ENCODE results near the gene RPL13. TPM values are rescaled to one million over a fixed set of nuclear protein-coding genes. Genes with fewer than 3 reads are reported as not detected.

The RPL13 gene
- total and polyA plus RNA-seq, 2 of the 13 experiments (the other 11 are each of a cell fraction or from before 2014, with no cell fraction given), result 2,988 to 4,411 TPM

DNA sequence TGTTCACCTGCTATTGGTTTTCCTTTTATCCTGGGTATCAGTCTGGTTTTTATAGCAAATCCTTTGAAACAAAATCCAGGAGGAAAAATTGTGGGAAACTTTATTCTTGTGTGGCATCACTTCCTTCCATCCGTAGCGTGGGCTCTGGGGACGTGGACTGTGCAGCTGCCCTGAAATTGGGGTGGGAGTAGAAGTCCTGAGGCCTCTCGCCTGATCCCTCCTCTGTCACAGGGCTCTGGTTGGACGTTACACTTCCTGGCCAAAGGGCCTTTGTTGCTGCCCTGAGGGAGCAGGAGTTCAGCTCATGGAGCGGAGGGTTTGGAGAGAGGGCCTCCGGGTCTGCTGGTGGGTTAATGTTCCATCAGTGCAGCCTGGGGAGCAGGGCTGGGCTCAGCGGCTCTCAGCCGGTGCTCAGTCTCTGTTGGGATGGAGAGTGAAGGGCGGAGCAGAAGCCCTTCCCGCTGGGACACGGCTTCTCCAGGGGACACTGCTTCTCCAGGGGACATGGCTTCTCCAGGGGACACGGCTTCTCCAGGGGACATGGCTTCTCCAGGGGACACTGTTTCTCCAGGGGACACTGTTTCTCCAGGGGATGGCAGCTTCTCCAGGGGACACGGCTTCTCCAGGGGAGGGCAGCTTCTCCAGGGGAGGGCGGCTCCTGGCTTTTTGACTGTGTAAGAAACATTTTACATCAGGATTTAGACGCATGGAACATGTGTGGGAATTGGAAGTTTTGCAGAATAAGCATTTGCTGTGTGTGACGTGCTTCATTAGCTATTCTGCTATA is 15.2 kb upstream of the RPL13 start (continued):
- TF ChIP-seq ZNF331 (CRISPR knock-in tag; IDR thresholded peaks at IDR 0.05) (peak; percentile 87), ZFY (CRISPR knock-in tag; IDR thresholded peaks at IDR 0.05) (peak; percentile 66), ZNF138 (CRISPR knock-in tag; IDR thresholded peaks at IDR 0.05; ENCODE audit: low read depth) (no peak; the same call in 1 of the 2 replicates), ZSCAN21 (CRISPR knock-in tag; IDR thresholded peaks at IDR 0.05; ENCODE audit: borderline replicate concordance) (no peak; the same call in 1 of the 2 replicates), SMAD3 (CRISPR knock-in tag; IDR thresholded peaks at IDR 0.05) (no peak), KMT2B (CRISPR knock-in tag; IDR thresholded peaks at IDR 0.05) (no peak), HHEX (CRISPR knock-in tag; IDR thresholded peaks at IDR 0.05) (no peak), MYC (CRISPR knock-in tag; IDR thresholded peaks at IDR 0.05; ENCODE audit: borderline replicate concordance) (peak; percentile 55; the same call in 1 of the 2 replicates), ZNF33A (CRISPR knock-in tag; IDR thresholded peaks at IDR 0.05; ENCODE audit: borderline replicate concordance) (no peak), TCF7 (IDR thresholded peaks at IDR 0.05; ENCODE audit: low read depth) (no peak), NBN (conservative IDR thresholded peaks at IDR 0.05) (no peak), ZNF354B (CRISPR knock-in tag; IDR thresholded peaks at IDR 0.05) (peak; percentile 86; the same call in 1 of the 2 replicates), NFKB2 (CRISPR knock-in tag; IDR thresholded peaks at IDR 0.05; ENCODE audit: borderline replicate concordance) (no peak), ZMAT3 (CRISPR knock-in tag; conservative IDR thresholded peaks at IDR 0.05) (no peak), ZNF207 (IDR thresholded peaks at IDR 0.05; ENCODE audit: borderline replicate concordance) (no peak), TEAD3 (CRISPR knock-in tag; optimal IDR thresholded peaks at IDR 0.05; ENCODE audit: borderline replicate concordance) (peak; percentile 27), PPARG (CRISPR knock-in tag; conservative IDR thresholded peaks at IDR 0.05) (no peak), ZSCAN29 (CRISPR knock-in tag; conservative IDR thresholded peaks at IDR 0.05) (0 out of 2 replicates have a peak, but pooled peaks have one; percentile 42), HNRNPUL1 (IDR thresholded peaks at IDR 0.05; ENCODE audit: low read depth, low read length) (no peak), ARNTL (CRISPR knock-in tag; IDR thresholded peaks at IDR 0.05) (peak; percentile 36; the same call in 1 of the 2 replicates), SMC3 (IDR thresholded peaks at IDR 0.05; ENCODE audit: low read length) (no peak), GFI1 (CRISPR knock-in tag; IDR thresholded peaks at IDR 0.05; ENCODE audit: borderline replicate concordance) (no peak)
- TF ChIP-seq, protein P1, sequence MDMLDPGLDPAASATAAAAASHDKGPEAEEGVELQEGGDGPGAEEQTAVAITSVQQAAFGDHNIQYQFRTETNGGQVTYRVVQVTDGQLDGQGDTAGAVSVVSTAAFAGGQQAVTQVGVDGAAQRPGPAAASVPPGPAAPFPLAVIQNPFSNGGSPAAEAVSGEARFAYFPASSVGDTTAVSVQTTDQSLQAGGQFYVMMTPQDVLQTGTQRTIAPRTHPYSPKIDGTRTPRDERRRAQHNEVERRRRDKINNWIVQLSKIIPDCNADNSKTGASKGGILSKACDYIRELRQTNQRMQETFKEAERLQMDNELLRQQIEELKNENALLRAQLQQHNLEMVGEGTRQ (IDR thresholded peaks at IDR 0.05; ENCODE audit: low read depth, low read length), result no peak
- TF ChIP-seq, protein P1 (CRISPR knock-in tag; IDR thresholded peaks at IDR 0.05; ENCODE audit: borderline replicate concordance), result peak; percentile 34; the same call in 1 of the 2 replicates
- TF ChIP-seq, protein P2, sequence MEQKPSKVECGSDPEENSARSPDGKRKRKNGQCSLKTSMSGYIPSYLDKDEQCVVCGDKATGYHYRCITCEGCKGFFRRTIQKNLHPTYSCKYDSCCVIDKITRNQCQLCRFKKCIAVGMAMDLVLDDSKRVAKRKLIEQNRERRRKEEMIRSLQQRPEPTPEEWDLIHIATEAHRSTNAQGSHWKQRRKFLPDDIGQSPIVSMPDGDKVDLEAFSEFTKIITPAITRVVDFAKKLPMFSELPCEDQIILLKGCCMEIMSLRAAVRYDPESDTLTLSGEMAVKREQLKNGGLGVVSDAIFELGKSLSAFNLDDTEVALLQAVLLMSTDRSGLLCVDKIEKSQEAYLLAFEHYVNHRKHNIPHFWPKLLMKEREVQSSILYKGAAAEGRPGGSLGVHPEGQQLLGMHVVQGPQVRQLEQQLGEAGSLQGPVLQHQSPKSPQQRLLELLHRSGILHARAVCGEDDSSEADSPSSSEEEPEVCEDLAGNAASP (CRISPR knock-in tag; IDR thresholded peaks at IDR 0.05; ENCODE audit: borderline replicate concordance), result peak; percentile 23; the same call in 1 of the 2 replicates
- TF ChIP-seq, protein P3, sequence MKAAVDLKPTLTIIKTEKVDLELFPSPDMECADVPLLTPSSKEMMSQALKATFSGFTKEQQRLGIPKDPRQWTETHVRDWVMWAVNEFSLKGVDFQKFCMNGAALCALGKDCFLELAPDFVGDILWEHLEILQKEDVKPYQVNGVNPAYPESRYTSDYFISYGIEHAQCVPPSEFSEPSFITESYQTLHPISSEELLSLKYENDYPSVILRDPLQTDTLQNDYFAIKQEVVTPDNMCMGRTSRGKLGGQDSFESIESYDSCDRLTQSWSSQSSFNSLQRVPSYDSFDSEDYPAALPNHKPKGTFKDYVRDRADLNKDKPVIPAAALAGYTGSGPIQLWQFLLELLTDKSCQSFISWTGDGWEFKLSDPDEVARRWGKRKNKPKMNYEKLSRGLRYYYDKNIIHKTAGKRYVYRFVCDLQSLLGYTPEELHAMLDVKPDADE (CRISPR knock-in tag; IDR thresholded peaks at IDR 0.05), result no peak
- TF ChIP-seq, protein P4, sequence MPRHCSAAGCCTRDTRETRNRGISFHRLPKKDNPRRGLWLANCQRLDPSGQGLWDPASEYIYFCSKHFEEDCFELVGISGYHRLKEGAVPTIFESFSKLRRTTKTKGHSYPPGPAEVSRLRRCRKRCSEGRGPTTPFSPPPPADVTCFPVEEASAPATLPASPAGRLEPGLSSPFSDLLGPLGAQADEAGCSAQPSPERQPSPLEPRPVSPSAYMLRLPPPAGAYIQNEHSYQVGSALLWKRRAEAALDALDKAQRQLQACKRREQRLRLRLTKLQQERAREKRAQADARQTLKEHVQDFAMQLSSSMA (CRISPR knock-in tag; IDR thresholded peaks at IDR 0.05), result no peak
